ENCODE results near the gene STYK1. TPM values are rescaled to one million over a fixed set of nuclear protein-coding genes. Genes with fewer than 3 reads are reported as not detected.
"Not testable (repeated sequence)": the region's sequence is repeated elsewhere in the genome, so short reads cannot be mapped to it uniquely, and the experiment has no call there.

The STYK1 gene
- total RNA-seq, 1 donor from 2014 or later: not detected

DNA sequence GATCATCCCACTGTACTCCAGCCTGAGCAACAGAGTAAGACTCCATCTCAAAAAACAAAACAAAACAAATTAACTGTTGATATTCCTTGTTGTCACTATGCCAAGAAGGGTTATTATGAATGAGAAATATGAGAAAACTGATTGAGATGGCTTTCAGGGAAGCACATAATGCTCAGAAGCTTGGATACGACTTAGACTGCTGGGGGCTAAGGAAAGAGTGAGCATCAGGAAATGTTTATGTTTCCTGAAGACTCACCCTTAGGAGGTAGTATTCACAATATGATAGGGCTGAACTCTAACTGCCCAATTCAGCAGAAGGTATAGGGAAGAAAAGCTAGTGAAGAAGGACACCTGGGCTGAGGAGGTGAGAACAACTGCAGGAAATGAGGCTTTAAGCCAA, 6.3 kb downstream of the STYK1 start:
- Mint-ChIP-seq H3K9me3 (no peaks in the 10 kb centered on the region), H3K4me1 (no peaks in the 10 kb centered on the region), H3K36me3 (ENCODE audit: low read depth) (no peaks in the 10 kb centered on the region), H3K27me3 (ENCODE audit: low read depth) (peaks cover 48% of the 10 kb centered on the region), H3K4me3 (no peak overlapping the region), H3K27ac (ENCODE audit: unreplicated experiment) (no peak overlapping the region)
- TF ChIP-seq, protein P1, sequence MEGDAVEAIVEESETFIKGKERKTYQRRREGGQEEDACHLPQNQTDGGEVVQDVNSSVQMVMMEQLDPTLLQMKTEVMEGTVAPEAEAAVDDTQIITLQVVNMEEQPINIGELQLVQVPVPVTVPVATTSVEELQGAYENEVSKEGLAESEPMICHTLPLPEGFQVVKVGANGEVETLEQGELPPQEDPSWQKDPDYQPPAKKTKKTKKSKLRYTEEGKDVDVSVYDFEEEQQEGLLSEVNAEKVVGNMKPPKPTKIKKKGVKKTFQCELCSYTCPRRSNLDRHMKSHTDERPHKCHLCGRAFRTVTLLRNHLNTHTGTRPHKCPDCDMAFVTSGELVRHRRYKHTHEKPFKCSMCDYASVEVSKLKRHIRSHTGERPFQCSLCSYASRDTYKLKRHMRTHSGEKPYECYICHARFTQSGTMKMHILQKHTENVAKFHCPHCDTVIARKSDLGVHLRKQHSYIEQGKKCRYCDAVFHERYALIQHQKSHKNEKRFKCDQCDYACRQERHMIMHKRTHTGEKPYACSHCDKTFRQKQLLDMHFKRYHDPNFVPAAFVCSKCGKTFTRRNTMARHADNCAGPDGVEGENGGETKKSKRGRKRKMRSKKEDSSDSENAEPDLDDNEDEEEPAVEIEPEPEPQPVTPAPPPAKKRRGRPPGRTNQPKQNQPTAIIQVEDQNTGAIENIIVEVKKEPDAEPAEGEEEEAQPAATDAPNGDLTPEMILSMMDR (conservative IDR thresholded peaks at IDR 0.05): no peak
- DNase-seq (ENCODE audit: low read depth, low spot score): no peak

DNA sequence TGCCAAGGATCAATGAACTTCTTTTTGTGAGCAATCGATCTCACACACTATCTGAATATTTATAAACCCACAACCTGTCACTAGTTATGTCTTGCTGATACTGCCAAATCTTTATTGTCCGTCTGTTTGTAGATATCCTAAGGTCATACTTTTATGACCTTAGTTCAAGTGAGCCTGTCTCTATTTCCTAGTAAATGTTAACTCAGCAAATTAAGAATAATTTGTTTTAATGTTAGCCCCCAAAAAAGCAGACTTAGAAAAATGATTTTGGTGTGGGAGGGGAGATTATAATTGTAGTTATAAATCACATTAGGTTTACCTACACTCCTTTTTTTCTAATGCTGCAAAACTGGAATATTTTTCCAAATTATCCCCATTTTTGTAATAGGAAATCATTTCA, 9.4 kb downstream of the STYK1 start:
- Mint-ChIP-seq H3K27me3 (ENCODE audit: low read depth) (peaks cover 31% of the 10 kb centered on the region), H3K36me3 (ENCODE audit: low read depth) (no peaks in the 10 kb centered on the region), H3K9me3 (no peaks in the 10 kb centered on the region), H3K4me1 (no peaks in the 10 kb centered on the region), H3K4me3 (no peak overlapping the region), H3K27ac (ENCODE audit: unreplicated experiment) (no peak overlapping the region)
- TF ChIP-seq, protein P1 (conservative IDR thresholded peaks at IDR 0.05): no peak
- no peak for DNase-seq (ENCODE audit: low read depth, low spot score)

DNA sequence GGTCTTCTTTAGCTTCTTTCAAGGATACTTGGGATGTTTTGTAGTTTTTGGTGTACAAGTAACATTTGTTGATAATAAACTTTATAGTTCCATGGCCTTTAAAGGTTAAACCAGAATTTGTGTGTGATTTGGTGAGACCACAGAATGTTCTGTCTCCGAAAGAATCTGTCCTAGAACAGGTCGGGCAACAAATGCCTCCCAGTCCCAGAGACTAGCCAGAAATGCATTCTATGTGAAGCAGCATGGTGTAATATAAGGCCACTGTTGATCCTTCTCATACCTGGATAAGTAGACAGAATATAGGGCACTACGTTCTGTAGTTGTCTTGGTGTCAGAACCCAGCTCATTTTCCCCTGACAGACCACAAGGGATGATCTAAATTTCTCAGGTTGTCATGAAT, 10.0 kb downstream of the STYK1 start:
- no peak for DNase-seq (ENCODE audit: low read depth, low spot score)
- TF ChIP-seq, protein P1 (conservative IDR thresholded peaks at IDR 0.05): no peak
- Mint-ChIP-seq H3K27ac (ENCODE audit: unreplicated experiment) (no peak overlapping the region), H3K36me3 (ENCODE audit: low read depth) (no peaks in the 10 kb centered on the region), H3K4me3 (no peak overlapping the region), H3K27me3 (ENCODE audit: low read depth) (peaks cover 28% of the 10 kb centered on the region), H3K4me1 (no peaks in the 10 kb centered on the region), H3K9me3 (no peaks in the 10 kb centered on the region)

DNA sequence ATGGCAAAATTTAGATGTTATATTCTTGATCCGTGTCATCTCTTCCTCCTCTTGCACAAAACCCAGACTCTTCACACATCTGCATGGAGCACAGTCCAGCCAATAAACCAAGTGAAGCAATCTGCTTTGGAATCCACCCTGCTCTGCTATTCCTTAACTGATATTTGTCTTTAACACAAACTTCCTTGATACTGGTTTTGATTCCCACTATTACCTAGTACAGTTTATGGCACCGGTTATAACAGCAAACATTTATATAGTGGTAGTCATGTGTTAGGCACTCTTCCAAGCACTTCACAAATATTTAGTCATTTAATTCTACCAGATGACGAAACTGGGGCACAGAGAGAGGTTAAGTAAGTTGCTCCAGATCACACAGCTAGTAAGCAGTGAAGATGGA, 12.5 kb downstream of the STYK1 start:
- H3K4me3 Mint-ChIP-seq: no peak overlapping the region
- no peaks in the 10 kb centered on the region for H3K36me3 Mint-ChIP-seq (ENCODE audit: low read depth)
- no peaks in the 10 kb centered on the region for H3K4me1 Mint-ChIP-seq
- H3K27ac Mint-ChIP-seq (ENCODE audit: unreplicated experiment): no peak overlapping the region
- TF ChIP-seq, protein P1 (conservative IDR thresholded peaks at IDR 0.05): no peak
- peaks cover 3% of the 10 kb centered on the region for H3K9me3 Mint-ChIP-seq
- no peak for DNase-seq (ENCODE audit: low read depth, low spot score)
- peaks cover 20% of the 10 kb centered on the region for H3K27me3 Mint-ChIP-seq (ENCODE audit: low read depth)

DNA sequence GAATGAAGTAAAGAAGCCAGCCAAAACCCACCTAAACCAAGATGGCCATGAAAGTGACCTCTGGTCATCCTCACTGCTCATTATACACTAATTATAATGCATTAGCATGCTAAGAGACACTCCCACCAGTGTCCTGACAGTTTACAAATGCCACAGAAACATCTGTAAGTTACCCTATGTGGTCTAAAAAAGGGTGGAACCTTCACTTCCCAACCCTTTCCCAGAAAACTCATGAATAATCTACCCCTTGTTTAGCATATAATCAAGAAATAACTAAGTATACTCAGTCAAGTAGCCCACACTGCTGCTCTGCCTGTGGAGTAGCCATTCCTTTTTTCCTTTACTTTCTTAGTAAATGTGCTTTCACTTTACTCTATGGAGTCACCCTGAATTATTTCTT, 19.8 kb downstream of the STYK1 start:
- Mint-ChIP-seq H3K4me3 (no peak overlapping the region), H3K27me3 (ENCODE audit: low read depth) (no peaks in the 10 kb centered on the region), H3K9me3 (peaks cover 6% of the 10 kb centered on the region), H3K27ac (ENCODE audit: unreplicated experiment) (no peak overlapping the region), H3K4me1 (no peaks in the 10 kb centered on the region), H3K36me3 (ENCODE audit: low read depth) (no peaks in the 10 kb centered on the region)
- TF ChIP-seq, protein P1 (conservative IDR thresholded peaks at IDR 0.05): no peak
- DNase-seq (ENCODE audit: low read depth, low spot score): no peak

DNA sequence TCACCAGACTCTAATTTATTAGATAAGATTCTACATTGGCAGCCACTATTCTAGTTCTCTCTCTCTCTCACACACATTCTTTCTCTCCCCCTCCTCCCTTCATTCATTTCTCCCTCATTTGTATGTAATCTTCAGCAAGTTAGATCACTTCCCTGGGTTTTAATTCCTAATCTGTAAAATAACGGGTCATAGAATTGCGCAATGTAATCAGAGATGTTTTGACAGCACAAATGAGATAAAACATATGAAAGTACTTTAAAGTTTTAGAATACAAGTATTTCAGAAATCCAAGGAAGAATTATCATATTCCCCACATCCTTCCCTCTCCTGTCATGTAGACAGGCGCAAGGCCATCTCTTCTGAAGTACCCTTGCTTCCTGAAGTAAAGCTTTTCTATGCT, 21.7 kb downstream of the STYK1 start:
- H3K9me3 Mint-ChIP-seq: peaks cover 9% of the 10 kb centered on the region

DNA sequence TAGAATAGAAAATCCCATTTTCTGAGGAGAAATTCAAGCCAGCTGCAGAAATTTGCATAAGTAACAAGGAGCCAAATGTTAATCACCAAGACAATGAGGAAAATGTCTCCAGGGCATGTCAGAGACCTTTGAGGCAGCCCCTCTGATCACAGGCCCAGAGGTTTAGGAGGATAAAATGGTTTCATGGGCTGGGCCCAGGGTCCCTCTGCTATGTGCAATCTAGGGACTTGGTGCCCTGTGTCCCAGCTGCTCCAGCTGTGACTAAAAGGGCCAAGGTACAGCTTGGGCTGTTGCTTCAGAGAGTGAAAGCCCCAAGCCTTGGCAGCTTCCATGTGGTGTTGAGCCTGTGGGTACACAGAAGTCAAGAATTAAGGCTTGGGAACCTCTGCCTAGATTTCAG, 27.3 kb downstream of the STYK1 start:
- Mint-ChIP-seq H3K27me3 (ENCODE audit: low read depth) (peaks cover 20% of the 10 kb centered on the region), H3K9me3 (peaks cover 25% of the 10 kb centered on the region)
- H3K4me3 Mint-ChIP-seq; H3K36me3 Mint-ChIP-seq (ENCODE audit: low read depth); DNase-seq (ENCODE audit: low read depth, low spot score); H3K27ac Mint-ChIP-seq (ENCODE audit: unreplicated experiment); H3K4me1 Mint-ChIP-seq: not testable (repeated sequence)

More for the DNA sequence above, 21.7 kb downstream of the STYK1 start:
- TF ChIP-seq, protein P1 (conservative IDR thresholded peaks at IDR 0.05): no peak
- no peaks in the 10 kb centered on the region for H3K4me1 Mint-ChIP-seq
- peaks cover 3% of the 10 kb centered on the region for H3K36me3 Mint-ChIP-seq (ENCODE audit: low read depth)
- H3K27ac Mint-ChIP-seq (ENCODE audit: unreplicated experiment): no peak overlapping the region
- DNase-seq (ENCODE audit: low read depth, low spot score): no peak
- H3K4me3 Mint-ChIP-seq: no peak overlapping the region
- H3K27me3 Mint-ChIP-seq (ENCODE audit: low read depth): no peaks in the 10 kb centered on the region

Measured in neural crest cell (in vitro differentiated cells).